Measurements from ENCODE around the gene MS4A15.
"Not testable (repeated sequence)": the region's sequence is repeated elsewhere in the genome, so short reads cannot be mapped to it uniquely, and the experiment has no call there.

MS4A15 gene, protein sequence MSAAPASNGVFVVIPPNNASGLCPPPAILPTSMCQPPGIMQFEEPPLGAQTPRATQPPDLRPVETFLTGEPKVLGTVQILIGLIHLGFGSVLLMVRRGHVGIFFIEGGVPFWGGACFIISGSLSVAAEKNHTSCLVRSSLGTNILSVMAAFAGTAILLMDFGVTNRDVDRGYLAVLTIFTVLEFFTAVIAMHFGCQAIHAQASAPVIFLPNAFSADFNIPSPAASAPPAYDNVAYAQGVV

GRCh38 chr11:60756307-60757032 lies at the start of gene MS4A15:
MS4A15 (plus strand) TSS chr11:60756867; CDS start chr11:60763734, 6,867 bp downstream.
- DNase-seq, result no peak

DNA sequence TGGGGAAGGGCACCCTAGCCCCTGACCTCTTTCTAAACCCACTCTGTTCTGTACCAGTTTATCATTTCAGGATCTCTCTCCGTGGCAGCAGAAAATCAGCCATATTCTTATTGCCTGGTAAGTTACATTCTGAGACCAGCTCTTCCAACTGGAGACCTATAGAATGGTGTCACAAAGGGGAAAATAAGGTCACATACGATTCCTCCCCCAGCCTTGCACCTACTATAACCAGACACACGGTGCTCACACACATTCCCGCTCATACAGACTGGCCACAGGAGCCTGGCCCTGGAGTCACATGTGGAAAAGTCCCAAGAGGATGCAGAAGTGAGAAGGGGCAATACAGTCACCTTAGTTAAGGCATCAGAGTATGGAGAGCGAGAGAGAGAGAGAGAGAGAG lies 49.7 kb upstream of the MS4A15 start:
- DNase-seq, result no peak

DNA sequence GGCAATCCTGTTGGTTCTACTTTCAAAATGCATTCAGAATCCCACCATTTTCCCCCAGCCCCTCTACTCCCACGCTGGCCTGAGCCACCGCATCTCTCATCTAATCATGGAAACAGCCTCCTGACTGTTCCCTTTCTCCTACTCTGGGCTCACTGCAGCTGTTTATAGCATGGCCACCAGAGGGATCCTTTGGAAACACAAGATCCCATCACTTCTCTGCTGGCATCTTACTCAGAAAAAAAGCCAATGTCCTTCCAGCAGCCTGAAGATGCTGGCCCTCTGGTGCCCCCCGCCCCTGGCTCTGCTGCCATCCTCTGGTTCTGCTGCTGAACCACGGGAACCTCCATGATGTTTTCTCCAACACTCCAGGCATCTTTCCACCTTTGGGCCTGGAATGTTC lies 46.2 kb upstream of the MS4A15 start:
- no peak for DNase-seq

DNA sequence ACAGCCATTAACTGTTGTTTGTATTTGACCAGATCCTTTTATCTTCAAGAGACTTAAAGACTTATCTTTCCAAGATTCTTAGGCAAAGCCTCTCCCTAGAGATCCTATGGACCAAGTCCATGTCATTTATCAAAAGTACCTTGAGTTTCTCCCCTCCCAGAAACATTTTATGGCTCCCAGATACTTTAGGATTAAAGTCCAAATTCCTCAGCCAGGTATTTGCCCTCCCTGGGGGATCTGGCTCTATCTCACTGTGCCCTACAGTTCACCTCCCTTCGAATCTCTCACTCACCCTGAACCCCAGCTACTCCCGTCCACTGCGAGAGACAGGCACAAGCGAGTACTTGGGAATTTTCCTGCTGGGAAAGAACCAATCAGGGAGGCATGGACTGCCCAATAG lies 45.4 kb upstream of the MS4A15 start:
- no peak for DNase-seq

- DNase-seq, result not testable (repeated sequence)
Measured at GRCh38 chr11:60713423-60713822, 43.2 kb upstream of the MS4A15 start.

DNA sequence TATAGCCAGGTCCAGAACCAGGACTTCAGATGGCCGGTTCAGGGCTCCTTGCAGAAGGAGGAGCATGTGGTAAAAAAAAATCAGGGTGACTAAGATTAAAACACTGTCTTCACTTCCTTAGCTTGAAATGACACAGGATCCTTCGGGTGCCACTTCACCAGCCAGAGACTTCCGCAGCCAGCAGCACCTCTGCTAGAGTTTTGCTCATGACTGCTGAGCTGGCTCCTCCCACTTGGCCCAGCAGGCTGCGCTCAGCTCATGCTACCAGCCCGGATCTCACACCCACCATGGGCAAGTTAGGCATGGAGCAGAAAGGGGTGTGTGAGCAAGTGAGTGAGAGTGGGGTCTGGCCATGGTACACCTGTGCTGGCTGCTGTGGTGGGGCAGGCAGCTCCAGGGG lies 38.7 kb upstream of the MS4A15 start:
- no peak for DNase-seq

GRCh38 chr11:60718524-60719316 lies 37.9 kb upstream of the MS4A15 start:
- no peak for DNase-seq

DNA sequence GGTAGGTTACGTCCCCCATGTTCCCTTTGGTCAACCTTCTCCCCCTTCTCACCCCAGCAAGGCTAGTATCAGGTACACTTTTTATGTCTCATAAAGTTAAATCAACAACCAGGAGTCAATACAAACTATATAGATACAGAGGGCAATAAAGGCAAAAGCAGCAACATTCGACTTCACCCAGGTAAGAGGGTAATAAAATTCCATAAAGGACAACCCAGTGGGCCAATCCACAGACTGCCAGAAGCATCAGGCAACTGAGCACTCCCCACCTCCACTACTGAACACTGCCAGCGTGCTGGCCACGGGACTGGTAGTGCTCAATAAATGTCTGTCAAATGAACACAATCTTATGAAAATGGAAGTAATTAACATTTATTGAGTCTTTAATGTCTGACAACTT lies 37.3 kb upstream of the MS4A15 start:
- DNase-seq, result no peak

DNA sequence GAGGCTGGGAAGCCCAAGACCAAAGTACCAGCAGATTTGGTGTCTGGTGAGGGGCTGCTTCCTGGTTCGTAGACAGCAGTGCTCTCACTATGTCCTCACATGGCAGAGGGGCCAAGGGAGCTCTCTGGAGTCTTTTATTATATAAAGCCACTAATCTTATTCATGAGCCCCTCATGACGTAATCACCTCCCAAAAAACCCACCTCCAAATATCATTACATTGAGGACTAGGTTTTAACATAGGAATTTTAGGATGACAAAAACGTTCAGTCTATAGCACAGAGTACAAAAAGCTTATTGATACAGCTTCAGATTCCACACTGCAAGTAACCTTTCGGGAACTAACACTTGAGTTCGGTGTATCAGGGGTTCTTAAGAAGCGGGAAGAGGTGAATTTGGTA lies 36.2 kb upstream of the MS4A15 start:
- DNase-seq, result no peak

DNA sequence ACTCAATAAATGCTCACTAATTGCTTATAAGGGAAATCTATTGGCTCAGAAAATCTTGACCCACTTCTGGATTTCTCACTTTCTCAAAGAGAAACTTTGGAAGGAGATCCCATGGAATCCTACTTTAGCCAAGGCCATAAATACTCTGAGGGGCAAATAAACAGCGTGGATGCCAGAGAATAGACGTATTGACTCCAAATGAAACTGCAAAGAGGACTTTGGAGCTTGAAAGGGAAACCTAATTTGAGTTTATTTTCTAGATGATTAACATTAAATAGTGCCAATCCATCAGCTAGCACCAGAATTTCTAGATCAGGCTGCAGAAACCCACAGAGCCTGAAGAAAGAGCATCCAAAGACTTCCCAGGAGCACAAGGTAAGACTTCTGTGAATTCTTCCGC lies 32.2 kb upstream of the MS4A15 start, which contains the start of gene MS4A18:
Gene MS4A18, plus strand, starts transcription at position 301 of the 400 bp plus-strand sequence.
- no peak for DNase-seq

GRCh38 chr11:60725592-60725991 lies 31.1 kb upstream of the MS4A15 start:
- DNase-seq, result no peak

- no peak for DNase-seq
Measured at GRCh38 chr11:60731586-60731985, 25.1 kb upstream of the MS4A15 start.

- DNase-seq, result no peak
Measured at GRCh38 chr11:60734279-60734678, 22.4 kb upstream of the MS4A15 start.

DNA sequence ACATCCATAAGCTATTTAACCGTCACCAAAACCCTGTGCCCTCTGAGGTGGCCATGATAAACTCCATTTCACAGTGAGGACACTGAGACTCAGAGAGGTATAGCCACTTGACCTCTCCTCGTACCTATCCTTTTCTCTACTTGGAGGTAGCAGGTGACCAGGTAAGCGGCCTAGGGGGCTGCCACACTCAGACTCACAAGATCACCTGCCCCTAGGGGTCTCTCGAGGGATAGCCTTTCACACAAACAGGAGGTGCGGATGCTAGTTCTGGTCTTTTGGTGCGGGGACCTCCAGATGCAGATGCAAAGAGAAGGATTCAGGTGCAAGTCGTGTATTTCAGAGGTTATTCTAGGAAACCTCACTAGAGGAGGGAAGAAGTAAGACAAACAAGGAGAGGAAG lies 17.6 kb upstream of the MS4A15 start:
- no peak for DNase-seq

DNA sequence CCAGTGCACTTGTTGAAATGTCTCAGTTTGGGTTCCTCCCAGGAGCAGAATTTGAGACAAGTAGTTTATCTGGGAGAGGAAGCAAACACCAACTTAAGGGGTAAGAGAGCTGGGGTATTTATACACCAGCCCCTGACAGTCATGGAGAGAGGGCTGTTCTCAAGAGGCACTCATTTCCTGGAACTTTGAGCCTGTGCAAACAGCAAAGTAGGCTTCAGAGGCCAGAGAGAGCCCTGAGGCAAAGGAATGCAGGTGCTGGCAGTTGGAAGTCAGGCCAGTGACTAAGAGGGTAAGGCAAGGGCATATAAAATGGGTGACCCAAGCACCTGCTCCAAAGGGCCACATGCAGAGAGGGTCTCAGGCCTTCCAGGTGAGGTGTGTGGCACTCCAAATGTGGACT lies 16.1 kb upstream of the MS4A15 start:
- DNase-seq, result no peak

GRCh38 chr11:60741421-60741820 lies 15.2 kb upstream of the MS4A15 start:
- DNase-seq, result no peak

GRCh38 chr11:60743058-60743457 lies 13.6 kb upstream of the MS4A15 start:
- no peak for DNase-seq

- no peak for DNase-seq
Measured at GRCh38 chr11:60744114-60744513, 12.6 kb upstream of the MS4A15 start.

GRCh38 chr11:60747359-60747873 lies 9.3 kb upstream of the MS4A15 start:
- no peak for DNase-seq

DNA sequence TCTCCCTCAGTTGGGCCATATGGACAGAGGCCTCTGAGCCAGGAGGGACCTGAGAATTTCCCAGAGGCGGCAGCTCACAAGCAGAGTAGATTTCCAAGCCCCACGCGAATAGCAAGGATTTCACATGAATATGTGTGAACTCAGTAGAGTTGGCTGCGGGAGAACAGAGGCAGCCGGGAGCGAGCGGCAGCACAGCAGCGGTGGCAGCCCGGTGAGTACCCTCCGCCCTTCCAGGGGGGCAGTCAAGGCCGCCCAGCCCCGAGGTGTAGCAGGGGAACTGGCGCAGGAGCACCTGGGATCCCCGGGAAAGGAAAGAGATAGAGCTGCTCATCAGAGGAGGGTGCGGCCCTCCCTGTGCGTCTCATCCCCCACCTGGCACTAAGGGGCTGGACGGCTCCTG lies 8.4 kb upstream of the MS4A15 start:
- DNase-seq, result no peak

DNA sequence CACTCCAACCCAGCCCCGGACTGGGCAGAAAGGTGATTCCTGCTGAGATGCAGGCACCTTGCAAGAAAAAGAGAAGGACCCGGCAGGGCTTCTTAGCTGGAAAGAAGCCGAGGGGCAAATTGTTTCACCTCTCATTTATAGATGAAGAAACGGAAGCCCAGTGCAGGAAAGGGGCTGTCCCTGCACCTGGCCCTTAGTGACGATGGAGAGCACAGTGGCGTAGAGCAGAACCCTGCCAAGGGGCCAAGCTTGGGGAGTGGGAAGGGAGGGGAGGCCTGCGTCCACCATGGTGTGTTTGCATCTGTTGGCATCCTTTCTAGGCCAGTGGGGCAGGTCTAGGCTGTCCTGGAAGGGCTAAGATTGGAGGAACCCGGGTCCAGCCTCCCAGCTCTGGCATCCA lies 7.8 kb upstream of the MS4A15 start:
- DNase-seq, result no peak

- DNase-seq, result no peak
Measured at GRCh38 chr11:60750911-60751310, 5.8 kb upstream of the MS4A15 start.

DNA sequence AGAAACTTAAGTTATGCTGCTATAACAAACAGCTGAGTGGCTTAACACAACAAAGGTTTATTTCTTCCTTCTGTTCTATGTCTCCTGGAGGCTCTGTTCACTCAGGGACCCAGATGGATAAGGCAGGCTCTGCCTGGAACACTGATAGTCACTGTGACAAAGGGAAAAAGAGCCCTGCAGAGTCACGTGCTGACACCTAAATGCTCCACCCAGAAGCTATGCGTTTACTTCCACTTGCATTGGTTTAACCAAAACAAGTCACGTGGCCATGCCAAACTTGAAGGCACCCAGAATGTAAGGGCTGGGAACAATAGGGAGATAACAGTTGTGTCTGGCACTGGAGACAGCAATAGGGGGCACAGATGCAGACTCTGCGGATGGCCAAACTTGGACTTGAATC lies 3.4 kb upstream of the MS4A15 start:
- no peak for DNase-seq

- DNase-seq, result no peak
Measured at GRCh38 chr11:60754887-60755286, 1.8 kb upstream of the MS4A15 start.

All from NK-92 treated with Interleukin-12 subunit alpha and Interleukin-12 subunit beta, amount 100 ng/mL, for 24 hours (cell line).